PC-9 (cell line): Measurements from ENCODE around the gene HOXC10.

Experiments
- CTCF ChIP-seq: fragments of 200-600 bp; sonication (generic); conservative IDR thresholded peaks from 2 replicates; pipeline ENCODE4 v1.6.1; 2017; ENCODE audit warnings: mixed run types, antibody characterized with exemption, mild to moderate bottlenecking, moderate library complexity
- EZH2 ChIP-seq: fragments of 200-600 bp; sonication (generic); IDR thresholded peaks from 2 replicates; pipeline ENCODE4 v1.8.0; 2017; ENCODE audit warnings: antibody characterized with exemption, low read depth

GRCh38 chr12:54024127-54024526 lies 39.2 kb downstream of the HOXC10 start:
- TF ChIP-seq CTCF, result no peak
- no peak for TF ChIP-seq EZH2
